Activated naive CD8-positive, alpha-beta T cell treated with anti-CD3 and anti-CD28 coated beads for 36 hours (primary cell): ENCODE measurements around the gene ALDH3B2. TPM values are rescaled to one million over a fixed set of nuclear protein-coding genes. Genes with fewer than 3 reads are reported as not detected.
A peak's percentile ranks its signal among the peaks of the same experiment; 100 is the strongest.
"Not testable (repeated sequence)": the region's sequence is repeated elsewhere in the genome, so short reads cannot be mapped to it uniquely, and the experiment has no call there.

Experiments
- DNase-seq: peaks from one replicate; pipeline ENCODE4 v3.0.0; 2021
- H3K27ac Mint-ChIP-seq: one replicate; pipeline ENCODE4 v1.8.0; 2022; ENCODE audit warnings: mild to moderate bottlenecking, moderate library complexity, mixed read lengths
- H3K27me3 Mint-ChIP-seq: one replicate; pipeline ENCODE4 v1.8.0; 2022; ENCODE audit warnings: mild to moderate bottlenecking, mixed read lengths
- H3K36me3 Mint-ChIP-seq: one replicate; pipeline ENCODE4 v1.8.0; 2021; ENCODE audit warnings: mild to moderate bottlenecking, mixed read lengths
- H3K4me1 Mint-ChIP-seq: one replicate; pipeline ENCODE4 v1.8.0; 2021; ENCODE audit warnings: mixed read lengths
- H3K4me3 Mint-ChIP-seq: one replicate; pipeline ENCODE4 v1.8.0; 2022; ENCODE audit warnings: mild to moderate bottlenecking, moderate library complexity, mixed read lengths
- H3K9me3 Mint-ChIP-seq: one replicate; pipeline ENCODE4 v1.8.0; 2022; ENCODE audit warnings: mixed read lengths
- total RNA-seq, 2 experiments: library from RNA; stranded (reverse); gene quantifications; one replicate each; pipeline ENCODE4 v1.2.3, GENCODE V29; 2021

The ALDH3B2 gene
- total RNA-seq, 2 experiments from 2014 or later: not detected

GRCh38 chr11:67623795-67624194 is 50.6 kb downstream of the ALDH3B2 start:
- not testable (repeated sequence) for DNase-seq, H3K36me3 Mint-ChIP-seq, H3K4me1 Mint-ChIP-seq, H3K27me3 Mint-ChIP-seq, H3K4me3 Mint-ChIP-seq, H3K9me3 Mint-ChIP-seq
- H3K27ac Mint-ChIP-seq: peak overlapping the region; percentile 69

GRCh38 chr11:67622905-67623304 is 51.5 kb downstream of the ALDH3B2 start:
- H3K4me1 Mint-ChIP-seq, H3K4me3 Mint-ChIP-seq, H3K9me3 Mint-ChIP-seq, H3K27me3 Mint-ChIP-seq, DNase-seq, H3K27ac Mint-ChIP-seq, H3K36me3 Mint-ChIP-seq: not testable (repeated sequence)

DNA sequence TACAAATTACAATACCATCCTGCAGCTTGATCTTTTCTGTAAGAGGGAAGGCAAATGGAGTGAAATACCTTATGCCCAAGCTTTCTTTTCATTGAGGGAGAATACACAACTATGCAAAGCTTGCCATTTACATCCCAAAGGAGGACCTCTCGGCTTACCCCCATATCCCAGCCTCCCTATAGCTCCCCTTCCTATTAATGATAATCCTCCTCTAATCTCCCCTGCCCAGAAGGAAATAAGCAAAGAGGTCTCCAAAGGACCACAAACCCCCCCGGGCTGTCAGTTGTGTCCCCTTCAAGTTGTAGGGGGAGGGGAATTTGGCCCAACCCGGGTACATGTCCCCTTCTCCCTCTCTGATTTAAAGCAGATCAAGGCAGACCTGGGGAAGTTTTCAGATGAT is 52.5 kb downstream of the ALDH3B2 start:
- not testable (repeated sequence) for H3K27ac Mint-ChIP-seq

GRCh38 chr11:67620621-67621020 is 53.8 kb downstream of the ALDH3B2 start:
- H3K27me3 Mint-ChIP-seq: peaks cover 11% of the 10 kb centered on the region
- H3K9me3 Mint-ChIP-seq, DNase-seq, H3K4me3 Mint-ChIP-seq, H3K36me3 Mint-ChIP-seq, H3K27ac Mint-ChIP-seq, H3K4me1 Mint-ChIP-seq: not testable (repeated sequence)

More for the DNA sequence above, 52.5 kb downstream of the ALDH3B2 start:
- not testable (repeated sequence) for H3K36me3 Mint-ChIP-seq, H3K4me3 Mint-ChIP-seq, DNase-seq, H3K27me3 Mint-ChIP-seq, H3K4me1 Mint-ChIP-seq, H3K9me3 Mint-ChIP-seq

- not testable (repeated sequence) for H3K27ac Mint-ChIP-seq, H3K4me3 Mint-ChIP-seq, H3K4me1 Mint-ChIP-seq
Observed at GRCh38 chr11:67619683-67620618, 54.5 kb downstream of the ALDH3B2 start.

DNA sequence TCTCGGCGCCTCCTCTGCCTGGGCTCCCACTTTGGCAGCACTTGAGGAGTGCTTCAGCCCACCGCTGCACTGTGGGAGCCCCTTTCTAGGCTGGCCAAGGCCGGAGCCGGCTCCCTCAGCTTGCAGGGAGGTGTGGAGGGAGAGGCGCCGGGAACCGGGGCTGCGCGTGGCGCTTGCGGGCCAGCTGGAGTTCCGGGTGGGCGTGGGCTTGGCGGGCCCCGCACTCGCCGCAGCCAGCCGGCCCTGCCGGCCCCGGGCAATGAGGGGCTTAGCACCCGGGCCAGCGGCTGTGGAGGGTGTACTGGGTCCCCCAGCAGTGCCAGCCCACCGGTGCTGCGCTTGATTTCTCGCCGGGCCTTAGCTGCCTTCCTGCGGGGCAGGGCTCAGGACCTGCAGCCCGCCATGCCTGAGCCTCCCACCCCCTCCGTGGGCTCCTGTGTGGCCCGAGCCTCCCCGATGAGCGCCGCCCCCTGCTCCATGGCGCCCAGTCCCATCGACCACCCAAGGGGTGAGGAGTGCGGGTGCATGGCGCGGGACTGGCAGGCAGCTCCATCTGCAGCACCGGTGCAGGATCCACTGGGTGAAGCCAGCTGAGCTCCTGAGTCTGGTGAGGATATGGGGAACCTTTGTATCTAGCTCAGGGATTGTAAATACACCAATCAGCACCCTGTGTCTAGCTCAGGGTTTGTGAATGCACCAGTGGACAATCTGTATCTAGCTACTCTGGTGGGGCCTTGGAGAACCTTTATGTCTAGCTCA is 55.3 kb downstream of the ALDH3B2 start:
- not testable (repeated sequence) for H3K36me3 Mint-ChIP-seq, DNase-seq, H3K27ac Mint-ChIP-seq, H3K4me1 Mint-ChIP-seq, H3K9me3 Mint-ChIP-seq, H3K4me3 Mint-ChIP-seq
- H3K27me3 Mint-ChIP-seq: peaks cover 11% of the 10 kb centered on the region

More at GRCh38 chr11:67619683-67620618, 54.5 kb downstream of the ALDH3B2 start:
- DNase-seq, H3K36me3 Mint-ChIP-seq, H3K9me3 Mint-ChIP-seq: not testable (repeated sequence)
- H3K27me3 Mint-ChIP-seq: peaks cover 11% of the 10 kb centered on the region

DNA sequence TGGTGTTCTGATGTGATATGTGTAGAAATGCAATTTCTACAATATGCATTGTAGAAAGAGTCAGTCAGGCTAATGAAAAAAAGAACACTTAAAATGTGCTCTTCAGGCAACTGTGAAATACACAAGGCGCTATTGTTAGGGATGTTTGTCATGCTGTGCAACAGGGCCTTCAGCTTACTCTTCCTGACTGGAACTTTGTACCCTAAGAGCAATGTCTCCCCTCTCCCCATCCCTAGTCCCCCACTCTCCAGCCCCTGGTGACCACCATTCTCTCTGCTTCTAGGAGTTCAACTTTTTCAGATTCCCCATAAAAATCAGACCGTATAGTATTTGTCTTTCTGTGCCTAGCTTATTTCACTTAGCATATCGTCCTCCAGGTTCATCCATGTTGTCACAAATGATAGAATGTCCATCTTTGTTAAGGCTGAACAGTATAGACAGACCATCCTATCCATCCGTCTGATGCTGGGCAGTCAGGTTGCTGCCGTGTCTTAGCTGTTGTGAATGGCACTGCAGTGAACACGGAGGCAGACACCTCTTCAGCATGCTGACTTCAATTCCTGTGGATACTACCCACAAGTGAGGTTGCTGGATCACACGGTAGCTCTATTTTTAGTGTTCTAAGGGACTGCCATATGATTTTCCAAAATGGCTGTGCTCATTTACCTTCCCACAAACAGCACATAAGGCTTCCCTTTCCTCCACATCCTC is 57.0 kb downstream of the ALDH3B2 start:
- Mint-ChIP-seq H3K4me1 (peaks cover 16% of the 10 kb centered on the region), H3K9me3 (no peaks in the 10 kb centered on the region), H3K27ac (no peak overlapping the region), H3K36me3 (no peaks in the 10 kb centered on the region), H3K4me3 (peak overlapping the region; percentile 76), H3K27me3 (peaks cover 11% of the 10 kb centered on the region)
- DNase-seq: no peak

GRCh38 chr11:67616431-67617242 is 57.8 kb downstream of the ALDH3B2 start:
- H3K36me3 Mint-ChIP-seq: no peaks in the 10 kb centered on the region
- H3K4me3 Mint-ChIP-seq: peak overlapping the region; percentile 76
- peaks cover 16% of the 10 kb centered on the region for H3K4me1 Mint-ChIP-seq

DNA sequence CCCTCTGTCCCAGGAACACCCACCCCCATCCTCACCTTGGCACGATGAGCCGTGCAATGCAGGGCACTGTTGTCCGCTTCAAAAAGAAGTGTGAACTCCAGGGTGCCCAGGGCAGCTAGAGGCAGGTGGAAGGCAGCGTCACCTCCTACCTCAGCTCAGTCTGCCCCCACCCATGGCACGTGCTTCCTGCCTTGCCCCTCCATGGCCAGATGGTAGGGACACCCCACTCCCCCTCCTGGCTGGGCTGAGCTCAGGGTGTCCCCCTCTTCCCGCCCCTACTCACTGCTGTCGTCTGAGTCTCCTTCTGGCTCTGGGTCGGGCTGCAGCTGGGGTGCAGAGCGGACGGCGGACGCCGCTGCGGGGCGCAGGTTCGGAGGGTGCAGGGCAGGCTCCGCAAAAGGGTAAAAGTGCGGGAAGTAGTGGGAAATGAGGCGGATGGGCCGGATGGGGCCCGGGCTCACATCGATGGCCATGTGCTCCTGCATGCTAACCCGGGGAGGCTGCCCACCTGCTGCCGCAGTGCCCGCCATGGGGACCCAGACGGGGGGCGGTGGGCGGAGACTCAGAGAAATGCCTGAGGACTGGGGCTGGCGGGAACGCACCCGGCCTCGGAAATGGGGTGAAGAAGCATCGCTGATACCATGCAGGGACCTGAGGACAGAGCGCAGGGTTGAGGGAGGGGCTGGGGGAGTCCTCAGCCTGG is 58.5 kb downstream of the ALDH3B2 start:
- Mint-ChIP-seq H3K4me3 (peak overlapping the region; percentile 76), H3K9me3 (no peaks in the 10 kb centered on the region), H3K36me3 (no peaks in the 10 kb centered on the region), H3K27ac (peak overlapping the region; percentile 74), H3K27me3 (peaks cover 11% of the 10 kb centered on the region), H3K4me1 (peaks cover 16% of the 10 kb centered on the region)
- DNase-seq: no peak

More at GRCh38 chr11:67616431-67617242, 57.8 kb downstream of the ALDH3B2 start:
- DNase-seq: no peak
- peaks cover 11% of the 10 kb centered on the region for H3K27me3 Mint-ChIP-seq
- peak overlapping the region; percentile 16 for H3K27ac Mint-ChIP-seq
- no peaks in the 10 kb centered on the region for H3K9me3 Mint-ChIP-seq

DNA sequence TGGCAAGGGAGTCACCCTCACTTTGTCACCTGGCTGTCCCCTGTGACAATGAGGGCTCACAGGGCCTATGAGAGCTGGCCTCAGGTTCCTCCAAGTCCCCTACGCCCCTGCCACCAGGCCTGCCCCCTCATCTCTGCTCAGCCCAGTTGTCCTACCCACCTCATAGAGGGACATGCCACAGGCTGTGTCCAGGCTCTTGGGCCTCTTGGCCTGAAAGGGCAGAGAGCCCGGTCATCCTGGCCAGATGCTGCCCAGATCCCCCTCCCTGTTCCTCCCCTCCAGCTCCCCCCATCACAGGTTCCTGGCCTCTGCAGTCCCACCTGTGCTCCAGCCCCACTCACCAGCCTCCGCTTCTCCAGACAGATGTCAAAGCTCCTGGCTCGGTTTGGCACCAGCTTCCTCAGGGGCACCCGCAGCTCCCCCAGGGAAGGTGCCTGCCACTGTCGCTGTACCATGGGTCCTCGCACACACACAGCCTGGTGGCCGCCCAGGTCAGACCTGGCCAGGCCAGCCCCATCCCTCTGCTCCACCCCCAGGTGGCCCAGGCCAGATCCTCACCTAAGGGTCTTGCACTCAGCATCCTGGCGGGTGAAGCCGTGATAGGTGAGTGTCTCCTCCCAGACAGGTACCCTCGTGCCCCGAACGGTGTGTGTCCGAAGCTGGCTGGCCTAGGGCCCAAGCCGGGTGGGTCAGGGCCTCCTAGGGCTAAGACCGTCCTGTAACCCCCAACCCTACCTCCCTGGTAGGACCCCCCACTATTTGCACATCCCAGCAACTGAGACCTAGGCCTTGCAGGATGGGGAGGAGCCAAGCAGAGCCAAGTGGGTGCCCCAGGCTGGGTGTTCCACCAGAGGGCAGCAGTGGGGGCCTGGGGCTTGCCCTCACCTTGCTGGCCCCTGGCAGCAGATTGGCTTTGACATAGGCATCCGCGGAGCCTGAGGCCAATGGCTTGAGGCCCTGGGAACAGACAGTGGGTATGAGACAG is 59.4 kb downstream of the ALDH3B2 start:
- Mint-ChIP-seq H3K27ac (peak overlapping the region; percentile 95), H3K9me3 (no peaks in the 10 kb centered on the region), H3K27me3 (peaks cover 11% of the 10 kb centered on the region), H3K4me1 (peaks cover 16% of the 10 kb centered on the region), H3K4me3 (peak overlapping the region; percentile 76), H3K36me3 (no peaks in the 10 kb centered on the region)
- peak; percentile 78 for DNase-seq

DNA sequence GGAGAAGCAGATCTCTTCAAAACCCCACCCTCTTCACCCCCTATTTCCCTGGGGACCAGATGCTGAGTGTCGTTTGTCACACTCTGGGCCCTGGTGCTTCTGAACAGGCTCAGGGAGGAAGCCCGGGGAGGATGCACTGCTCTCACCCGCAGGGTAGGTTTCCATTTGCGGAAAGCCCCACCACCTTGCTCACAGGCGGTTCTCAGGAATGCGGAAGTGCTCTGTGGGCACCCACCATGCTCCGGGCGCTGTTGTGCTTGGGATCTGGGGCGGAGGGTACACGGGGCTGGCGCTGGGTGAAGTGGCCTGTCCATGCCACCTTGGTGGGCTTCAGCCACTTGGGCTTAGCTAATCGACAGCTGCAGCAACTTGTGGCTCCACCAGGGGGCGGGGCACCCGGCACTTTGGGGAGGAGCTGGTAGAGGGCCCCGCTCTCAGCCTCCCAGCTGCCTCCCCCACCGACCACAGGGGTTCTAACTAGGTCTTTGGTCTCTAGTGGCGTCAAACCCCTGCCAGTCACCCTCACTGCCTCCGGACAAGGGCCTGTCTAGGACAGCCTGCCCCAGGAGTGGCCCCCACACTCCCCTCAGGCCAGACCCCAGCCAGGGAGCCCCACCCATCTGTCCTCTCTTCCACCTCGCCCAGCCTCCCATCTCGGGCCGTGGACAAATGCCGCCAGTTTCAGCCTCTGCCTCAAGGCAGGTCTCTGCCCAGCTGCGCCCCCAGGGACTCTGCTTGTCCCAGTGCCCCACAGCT is 60.3 kb downstream of the ALDH3B2 start:
- DNase-seq: peak; percentile 80
- H3K27me3 Mint-ChIP-seq: peaks cover 11% of the 10 kb centered on the region
- peak overlapping the region; percentile 74 for H3K4me3 Mint-ChIP-seq
- H3K9me3 Mint-ChIP-seq: no peaks in the 10 kb centered on the region
- peaks cover 3% of the 10 kb centered on the region for H3K36me3 Mint-ChIP-seq
- peaks cover 19% of the 10 kb centered on the region for H3K4me1 Mint-ChIP-seq
- H3K27ac Mint-ChIP-seq: peak overlapping the region; percentile 95

- H3K36me3 Mint-ChIP-seq: peaks cover 7% of the 10 kb centered on the region
- H3K27me3 Mint-ChIP-seq: peaks cover 11% of the 10 kb centered on the region
- peaks cover 21% of the 10 kb centered on the region for H3K4me1 Mint-ChIP-seq
- DNase-seq: no peak
- no peaks in the 10 kb centered on the region for H3K9me3 Mint-ChIP-seq
- H3K4me3 Mint-ChIP-seq: peak overlapping the region; percentile 74
- peak overlapping the region; percentile 95 for H3K27ac Mint-ChIP-seq
Observed at GRCh38 chr11:67613313-67613959, 61.0 kb downstream of the ALDH3B2 start.
